Nucleus accumbens (tissue), 56 donors: ENCODE results near the gene ASIC2.
A peak's percentile ranks its signal among the peaks of the same experiment; 100 is the strongest.

Experiments used
- DNase-seq, 56 donors: peaks; one replicate each; lab custom pipeline; 2025; lab: John Stamatoyannopoulos, UW

ASIC2 gene

GRCh38 chr17:33292981-33293867 lies at the start of gene ASIC2:
ASIC2 (minus strand) TSS chr17:33293295.
- DNase-seq, result peak in 23 of 56 donors; percentile 2 to 41 (median 21)

GRCh38 chr17:33342025-33342424 lies 48.9 kb upstream of the ASIC2 start:
- no peak for DNase-seq

- DNase-seq, result no peak
These were observed 45.1 kb upstream of the ASIC2 start for GRCh38 chr17:33338242-33338641.

- no peak for DNase-seq
These were observed 42.5 kb upstream of the ASIC2 start for GRCh38 chr17:33335491-33336173.

GRCh38 chr17:33334703-33335102 lies 41.6 kb upstream of the ASIC2 start:
- peak in 1 of 56 donors; percentile 6 for DNase-seq

GRCh38 chr17:33330877-33331276 lies 37.8 kb upstream of the ASIC2 start:
- DNase-seq, result no peak

- no peak for DNase-seq
These were observed 35.0 kb upstream of the ASIC2 start for GRCh38 chr17:33328129-33328528.

GRCh38 chr17:33324736-33325135 lies 31.6 kb upstream of the ASIC2 start:
- peak in 3 of 56 donors; percentile 3 to 6 (median 4) for DNase-seq

- peak in 2 of 56 donors; percentile 5 to 10 for DNase-seq
These were observed 29.0 kb upstream of the ASIC2 start for GRCh38 chr17:33322063-33322462.

- peak in 3 of 56 donors; percentile 3 to 10 (median 5) for DNase-seq
These were observed 25.1 kb upstream of the ASIC2 start for GRCh38 chr17:33318241-33318640.

- no peak for DNase-seq
These were observed 23.7 kb upstream of the ASIC2 start for GRCh38 chr17:33316746-33317145.

- no peak for DNase-seq
These were observed 17.2 kb upstream of the ASIC2 start for GRCh38 chr17:33310296-33310695.

GRCh38 chr17:33303254-33303653 lies 10.2 kb upstream of the ASIC2 start:
- no peak for DNase-seq

GRCh38 chr17:33302394-33302793 lies 9.3 kb upstream of the ASIC2 start:
- no peak for DNase-seq

- DNase-seq, result no peak
These were observed 7.1 kb upstream of the ASIC2 start for GRCh38 chr17:33300241-33300640.

- no peak for DNase-seq
These were observed 6.0 kb upstream of the ASIC2 start for GRCh38 chr17:33299115-33299514.

GRCh38 chr17:33297643-33298042 lies 4.5 kb upstream of the ASIC2 start:
- no peak for DNase-seq

GRCh38 chr17:33294994-33295393 lies 1.9 kb upstream of the ASIC2 start:
- no peak for DNase-seq

GRCh38 chr17:33292201-33292980 lies 704 bp downstream of the ASIC2 start:
- DNase-seq, result peak in 9 of 56 donors; percentile 5 to 45 (median 11)

GRCh38 chr17:33291248-33292200 lies 1.6 kb downstream of the ASIC2 start:
- peak in 1 of 56 donors; percentile 11 for DNase-seq
